K562 (cell line): ENCODE measurements around the gene HHIPL1. TPM values are rescaled to one million over a fixed set of nuclear protein-coding genes. Genes with fewer than 3 reads are reported as not detected.

ENCODE experiments used
- ATAC-seq: fragments of 200-7000 bp; cut with Tn5 transposase; 3 replicates; pipeline ENCODE4 v1.9.1; 2020; ENCODE audit warnings: moderate library complexity
- BruUV-seq: library from RNA; stranded (reverse); fragments of 400-500 nt; replicated peaks from 2 replicates; lab custom pipeline; 2021; lab: Mats Ljungman, UMichigan
- CTCF ChIA-PET: fragments of 300-600 bp; formaldehyde crosslinking; extraction: SDS; loops from one replicate; lab custom pipeline; 2021; ENCODE audit warnings: low intra/inter-chr PET ratio; lab: Yijun Ruan, JAX
- POLR2A ChIA-PET: fragments of 300-600, 350-650 bp; sonication (Branson Sonifier 250); formaldehyde crosslinking; extraction: SDS; loops from one replicate; lab custom pipeline; 2021; ENCODE audit warnings: antibody characterized with exemption, inconsistent platforms; lab: Yijun Ruan, JAX
- DNase-seq, 4 experiments: peaks; one replicate each; pipeline versions ENCODE4 v3.0.0 to v3.0.0-alpha.2; 2011 to 2018; ENCODE audit warnings: low spot score in 3 of 4, mixed read lengths in 3 of 4; ENCODE audit errors: extremely low read depth in 1 of 4
- FAIRE-seq: peaks from 2 replicates; lab custom pipeline; 2011; peaks lifted over from hg19 to GRCh38; lab: Jason Lieb, UNC
- H2AFZ ChIP-seq: 2 replicates; pipeline ENCODE4 v1.6.0; 2011; ENCODE audit warnings: low read depth, low read length, control low read depth, inconsistent platforms
- H3K27ac ChIP-seq: fragments of 200-600 bp; 3 replicates; pipeline ENCODE4 v1.8.0; 2011; ENCODE audit warnings: low read depth, mild to moderate bottlenecking, control low read depth, inconsistent platforms, low read length, moderate library complexity, mixed read lengths; ENCODE audit errors: extremely low read depth
- H3K27me3 ChIP-seq, 2 experiments: fragments of 300-600 bp in 1 of 2; 2 replicates in 1 of 2; 3 replicates in 1 of 2; pipeline versions ENCODE4 v1.6.0 to v1.8.0; 2011; ENCODE audit warnings: inconsistent platforms in 2 of 2, low read length in 2 of 2, mild to moderate bottlenecking in 1 of 2, mixed read lengths in 1 of 2, moderate library complexity in 1 of 2; ENCODE audit not compliant: control insufficient read depth in 2 of 2, insufficient read depth in 2 of 2
- H3K36me3 ChIP-seq: fragments of 300-600 bp; 3 replicates; pipeline ENCODE4 v1.8.0; 2011; ENCODE audit warnings: mild to moderate bottlenecking, low read length, inconsistent platforms; ENCODE audit not compliant: control insufficient read depth, insufficient read depth
- H3K4me1 ChIP-seq, 2 experiments: fragments of 200-600 bp in 1 of 2; replicated peaks in 1 of 2; 2 replicates in 1 of 2; 3 replicates in 1 of 2; pipeline versions ENCODE4 v1.5.1 to v1.8.0; 2011; ENCODE audit warnings: inconsistent platforms in 2 of 2, low read length in 2 of 2, mild to moderate bottlenecking in 1 of 2, mixed read lengths in 1 of 2, moderate library complexity in 1 of 2; ENCODE audit not compliant: control insufficient read depth in 2 of 2, insufficient read depth in 2 of 2
- H3K4me2 ChIP-seq: 2 replicates; pipeline ENCODE4 v1.6.1; 2011; ENCODE audit warnings: low read length, control low read depth, inconsistent platforms, mixed read lengths; ENCODE audit not compliant: insufficient read depth
- H3K4me3 ChIP-seq: fragments of 200-600 bp; sonication (generic), shearing (Covaris generic); 2 replicates; pipeline ENCODE4 v1.5.1; 2016; ENCODE audit warnings: control low read depth, inconsistent platforms
- H3K79me2 ChIP-seq: fragments of 200-600 bp; 3 replicates; pipeline ENCODE4 v1.8.0; 2011; ENCODE audit warnings: low read length, inconsistent platforms; ENCODE audit not compliant: control insufficient read depth, insufficient read depth
- H3K9ac ChIP-seq, 2 experiments: 2 replicates each; pipeline versions ENCODE4 v1.6.0 to v1.6.1; 2011; ENCODE audit warnings: low read depth in 2 of 2, low read length in 2 of 2, control low read depth in 1 of 2, inconsistent platforms in 1 of 2, mild to moderate bottlenecking in 1 of 2, mixed read lengths in 1 of 2; ENCODE audit not compliant: insufficient read depth in 1 of 2
- H3K9me1 ChIP-seq: one replicate; pipeline ENCODE4 v1.6.0; 2011; ENCODE audit warnings: inconsistent platforms, mild to moderate bottlenecking, low read length, moderate library complexity; ENCODE audit not compliant: control insufficient read depth, insufficient read depth
- H3K9me3 ChIP-seq: replicated peaks from 2 replicates; pipeline ENCODE4 v1.5.1; 2011; ENCODE audit warnings: low read depth, low read length, inconsistent platforms; ENCODE audit not compliant: control insufficient read depth, insufficient read depth
- H4K20me1 ChIP-seq: replicated peaks from 2 replicates; pipeline ENCODE4 v1.6.1; 2011; ENCODE audit warnings: low read length, inconsistent platforms, mixed read lengths; ENCODE audit not compliant: control insufficient read depth, insufficient read depth
- OTX1 ChIP-seq: fragments of 450-650 bp; formaldehyde crosslinking; IDR thresholded peaks from 2 replicates; pipeline ENCODE4 v1.4.0; 2022; ENCODE audit warnings: mild to moderate bottlenecking
- whole genome bisulfite sequencing: fragments of 100-300 bp; shearing (Covaris generic); methylation state at CpG from one replicate; pipeline ENCODE4 v1.1.6; 2016; ENCODE audit warnings: low coverage, mixed read lengths; ENCODE audit not compliant: insufficient coverage; ENCODE audit errors: missing lambda C conversion rate; 5-methylcytosine and 5-hydroxymethylcytosine counted together
- in situ Hi-C: fragments of 300-500 bp; cut with MboI; formaldehyde crosslinking; loops from 4 replicates; pipeline ENCODE4 v1.15.0; 2018; ENCODE audit warnings: inconsistent platforms, mixed read lengths
- intact Hi-C: fragments of 100-400 bp; cut with micrococcal nuclease; formaldehyde crosslinking; loops from 2 replicates; pipeline ENCODE4 v1.14.2; 2022
- polyA plus RNA-seq, 8 experiments: library from polyadenylated mRNA; depleted of rRNA in 4 of 8; stranded (reverse) in 5 of 8; unstranded in 3 of 8; fragments of >200 nt; fragmentation: Nextera tagmentation in 2 of 8; fragmentation: Illumina TruSeq in 1 of 8; extraction: Ambion mirVana in 2 of 8; extraction: Trizol in 1 of 8; gene quantifications; 2 replicates each; pipeline versions ENCODE4 v1.2.1 to v1.2.3, GENCODE V29; 2011 to 2014; ENCODE audit warnings: inconsistent platforms in 1 of 8, missing spikeins in 1 of 8
- total RNA-seq, 7 experiments: library from RNA; depleted of rRNA in 6 of 7; stranded (reverse); fragments of >200 nt in 6 of 7; fragmentation: Illumina TruSeq in 2 of 7; extraction: Trizol in 2 of 7; gene quantifications; 2 replicates each; pipeline versions ENCODE4 v1.2.1 to v1.2.3, GENCODE V29; 2011 to 2021; ENCODE audit warnings: low replicate concordance in 1 of 7
- TF ChIP-seq, protein P1 (sequence below), 3 experiments: IDR thresholded peaks in 2 of 3; conservative IDR thresholded peaks in 1 of 3; 2 replicates each; pipeline ENCODE4 v1.5.1; 2011 to 2012; ENCODE audit warnings: low read length in 3 of 3, mild to moderate bottlenecking in 3 of 3, control low read depth in 2 of 3, improper control_type of control experiment in 1 of 3, inconsistent platforms in 1 of 3, low read depth in 1 of 3, mixed read lengths in 1 of 3, moderate library complexity in 1 of 3; ENCODE audit not compliant: insufficient read depth in 2 of 3

The HHIPL1 gene
- total and polyA plus RNA-seq, 9 of the 15 experiments (the other 6 are each of a cell fraction or from before 2014, with no cell fraction given) = not detected

DNA sequence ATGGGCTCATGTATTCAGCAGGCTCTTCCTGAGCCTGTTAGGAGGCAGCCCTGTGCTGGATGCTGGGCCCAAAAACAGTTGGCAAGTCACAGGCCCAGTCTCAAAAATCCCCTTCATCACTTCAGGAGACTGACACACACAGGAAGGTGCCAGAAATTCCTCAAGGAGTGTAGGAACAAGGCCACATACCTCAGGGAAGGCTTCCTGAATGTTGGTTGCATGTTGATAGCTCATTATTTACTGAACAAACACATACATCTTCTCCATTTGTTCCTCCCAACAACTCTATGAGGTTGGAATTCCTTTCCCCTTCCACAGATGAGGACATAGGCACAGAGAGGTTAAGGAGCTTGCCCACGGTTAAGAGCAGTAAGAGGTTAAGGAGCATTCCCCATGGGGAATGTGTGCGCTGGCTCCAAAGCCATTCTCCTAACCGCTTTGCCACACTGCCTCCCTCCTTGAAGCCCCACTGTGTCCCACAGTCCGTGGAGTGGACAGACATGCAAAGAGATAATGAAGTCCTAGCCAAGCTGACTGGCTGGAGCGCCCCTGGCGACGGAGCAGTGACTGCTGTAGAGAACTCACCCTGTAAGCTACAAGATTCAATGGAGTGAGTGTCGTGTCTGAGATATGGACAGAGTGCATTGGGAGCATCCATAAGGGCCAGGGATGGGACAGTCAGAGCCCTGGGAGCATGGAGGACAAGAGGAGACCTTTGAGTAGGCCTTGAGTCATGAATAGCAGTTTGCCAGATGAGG is 3.3 kb downstream of the HHIPL1 start:
- Histone ChIP-seq H3K79me2 (no peaks in the 10 kb centered on the region), H3K9ac (no peak overlapping the region), H3K4me1 (peaks cover 0 to 14% of the 10 kb centered on the region in 2 experiments; a peak in 3 of 5 replicates), H2AFZ (no peak overlapping the region), H3K9me1 (no peaks in the 10 kb centered on the region), H3K27ac (no peak overlapping the region), H3K27me3 (peaks cover 3 to 75% of the 10 kb centered on the region in 2 experiments; a peak in 4 of 5 replicates), H3K9me3 (no peaks in the 10 kb centered on the region), H3K4me2 (no peak overlapping the region), H3K36me3 (no peaks in the 10 kb centered on the region), H3K4me3 (no peak overlapping the region), H4K20me1 (peaks cover 11% of the 10 kb centered on the region; the same call in 1 of the 2 replicates)
- ChIA-PET POLR2A (interaction anchor here (0.6 to 1.2 kb wide), 2 partner anchors 10 to 128 kb away, joined by 3 read pairs; no protein-coding TSS in a partner anchor), CTCF (interaction anchor here (0.6 kb wide), 1 partner anchor 146 kb away, joined by 3 read pairs; no protein-coding TSS in a partner anchor)
- in situ Hi-C loops (no loop called here), intact Hi-C loops (no loop called here)
- ATAC-seq (peak; percentile 88), DNase-seq (peak in 2 of 4 experiments; percentile 35 to 37), FAIRE-seq (peak; percentile 35)
- no peak for TF ChIP-seq OTX1 (CRISPR knock-in tag)
- TF ChIP-seq, protein P1, sequence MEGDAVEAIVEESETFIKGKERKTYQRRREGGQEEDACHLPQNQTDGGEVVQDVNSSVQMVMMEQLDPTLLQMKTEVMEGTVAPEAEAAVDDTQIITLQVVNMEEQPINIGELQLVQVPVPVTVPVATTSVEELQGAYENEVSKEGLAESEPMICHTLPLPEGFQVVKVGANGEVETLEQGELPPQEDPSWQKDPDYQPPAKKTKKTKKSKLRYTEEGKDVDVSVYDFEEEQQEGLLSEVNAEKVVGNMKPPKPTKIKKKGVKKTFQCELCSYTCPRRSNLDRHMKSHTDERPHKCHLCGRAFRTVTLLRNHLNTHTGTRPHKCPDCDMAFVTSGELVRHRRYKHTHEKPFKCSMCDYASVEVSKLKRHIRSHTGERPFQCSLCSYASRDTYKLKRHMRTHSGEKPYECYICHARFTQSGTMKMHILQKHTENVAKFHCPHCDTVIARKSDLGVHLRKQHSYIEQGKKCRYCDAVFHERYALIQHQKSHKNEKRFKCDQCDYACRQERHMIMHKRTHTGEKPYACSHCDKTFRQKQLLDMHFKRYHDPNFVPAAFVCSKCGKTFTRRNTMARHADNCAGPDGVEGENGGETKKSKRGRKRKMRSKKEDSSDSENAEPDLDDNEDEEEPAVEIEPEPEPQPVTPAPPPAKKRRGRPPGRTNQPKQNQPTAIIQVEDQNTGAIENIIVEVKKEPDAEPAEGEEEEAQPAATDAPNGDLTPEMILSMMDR (IDR thresholded peaks at IDR 0.05 in 2 of 3, conservative IDR thresholded peaks at IDR 0.05 in 1 of 3; ENCODE audit: insufficient read depth in 2 of 3, low read depth in 1 of 3, low read length in 3 of 3) = peak; percentile 45 to 60 (median 52)
- BruUV-seq = no TSS peak
- WGBS = 10% methylated on average over 8 of the region's 8 CpGs
